Left kidney (tissue), 2 donors: ENCODE results near the gene PPM1E. TPM values are rescaled to one million over a fixed set of nuclear protein-coding genes. Genes with fewer than 3 reads are reported as not detected.
"Not testable (repeated sequence)": the region's sequence is repeated elsewhere in the genome, so short reads cannot be mapped to it uniquely, and the experiment has no call there.

Experiments used
- DNase-seq: peaks from one replicate; pipeline ENCODE4 v3.0.0-alpha.2; 2013
- polyA plus RNA-seq: library from polyadenylated mRNA; unstranded; fragments of 120-200 nt; gene quantifications from one replicate; pipeline ENCODE4 v1.2.1, GENCODE V29; 2013; ENCODE audit not compliant: insufficient read length

PPM1E gene
- polyA plus RNA-seq, 1 donor = 5.2 TPM

DNA sequence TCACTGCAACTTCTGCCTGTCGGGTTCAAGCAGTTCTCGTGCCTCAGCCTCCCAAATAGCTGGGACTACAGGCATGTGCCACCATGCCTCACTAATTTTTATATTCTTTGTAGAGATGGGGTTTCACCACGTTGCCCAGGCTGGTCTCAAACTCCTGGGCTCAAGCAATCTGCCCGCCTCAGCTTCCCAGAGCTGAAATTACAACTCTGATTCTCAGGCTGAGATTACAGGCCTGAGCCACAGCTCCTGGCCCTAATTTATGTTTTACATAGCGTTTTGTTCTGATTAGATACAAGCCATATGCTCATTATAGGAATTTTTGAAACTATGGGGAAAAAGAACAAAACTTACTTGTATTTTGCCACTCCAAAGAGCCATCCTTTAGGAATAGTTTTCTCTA is 22.8 kb downstream of the PPM1E start:
- DNase-seq = not testable (repeated sequence)

DNA sequence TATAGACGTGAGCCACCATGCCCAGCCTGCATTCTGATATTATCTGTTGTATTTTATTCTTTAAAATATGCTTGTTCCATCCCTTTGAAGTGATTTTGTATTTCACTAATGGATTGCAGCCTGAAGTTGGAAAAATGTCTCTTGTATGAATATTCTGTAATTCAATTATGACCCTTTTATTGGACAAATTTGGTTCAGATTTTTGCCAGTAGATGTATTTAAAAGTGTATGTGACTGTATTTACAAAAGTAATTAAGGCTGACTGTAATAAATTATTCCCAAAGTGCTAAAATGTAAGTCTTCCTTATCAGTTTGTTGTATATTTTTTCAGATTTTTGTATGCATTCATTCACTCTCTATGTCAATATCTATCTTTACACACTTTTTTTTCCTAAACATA is 23.8 kb downstream of the PPM1E start:
- DNase-seq = no peak

DNA sequence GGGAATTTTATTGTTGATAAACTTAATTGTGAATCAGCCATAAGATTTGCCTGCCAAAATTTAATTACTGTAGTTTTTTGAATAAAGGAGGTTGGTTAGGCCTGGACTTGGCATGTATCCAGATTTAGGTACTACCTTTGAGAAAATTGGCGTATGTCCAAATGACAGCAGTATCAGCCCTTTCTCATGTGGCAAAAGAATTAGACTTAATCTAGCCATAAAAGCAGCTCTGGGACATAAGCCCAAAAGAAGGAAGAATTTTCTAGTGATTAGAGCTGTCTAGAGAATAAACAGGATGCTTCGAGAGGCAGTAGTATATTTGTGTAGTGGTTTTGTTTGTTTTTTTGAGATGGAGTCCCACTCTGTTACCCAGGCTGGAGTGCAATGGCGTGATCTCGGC is 27.7 kb downstream of the PPM1E start:
- DNase-seq = no peak

DNA sequence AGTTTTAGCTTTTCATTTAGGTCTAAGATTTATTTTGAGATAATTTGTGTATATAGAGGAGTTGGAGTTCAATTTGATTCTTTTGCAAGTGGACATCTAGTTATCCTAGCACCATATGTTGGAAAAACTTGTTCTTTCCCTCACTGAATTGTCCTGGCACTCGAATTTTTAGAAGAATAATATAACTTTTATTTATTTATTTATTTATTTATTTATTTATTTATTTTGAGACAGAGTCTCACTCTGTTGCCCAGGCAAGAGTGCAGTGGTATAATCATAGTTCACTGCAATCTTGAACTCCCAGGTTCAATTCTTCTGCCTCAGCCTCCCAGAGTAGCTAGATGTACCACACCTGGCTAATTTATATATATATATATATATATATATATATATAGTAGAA is 29.4 kb downstream of the PPM1E start:
- no peak for DNase-seq

DNA sequence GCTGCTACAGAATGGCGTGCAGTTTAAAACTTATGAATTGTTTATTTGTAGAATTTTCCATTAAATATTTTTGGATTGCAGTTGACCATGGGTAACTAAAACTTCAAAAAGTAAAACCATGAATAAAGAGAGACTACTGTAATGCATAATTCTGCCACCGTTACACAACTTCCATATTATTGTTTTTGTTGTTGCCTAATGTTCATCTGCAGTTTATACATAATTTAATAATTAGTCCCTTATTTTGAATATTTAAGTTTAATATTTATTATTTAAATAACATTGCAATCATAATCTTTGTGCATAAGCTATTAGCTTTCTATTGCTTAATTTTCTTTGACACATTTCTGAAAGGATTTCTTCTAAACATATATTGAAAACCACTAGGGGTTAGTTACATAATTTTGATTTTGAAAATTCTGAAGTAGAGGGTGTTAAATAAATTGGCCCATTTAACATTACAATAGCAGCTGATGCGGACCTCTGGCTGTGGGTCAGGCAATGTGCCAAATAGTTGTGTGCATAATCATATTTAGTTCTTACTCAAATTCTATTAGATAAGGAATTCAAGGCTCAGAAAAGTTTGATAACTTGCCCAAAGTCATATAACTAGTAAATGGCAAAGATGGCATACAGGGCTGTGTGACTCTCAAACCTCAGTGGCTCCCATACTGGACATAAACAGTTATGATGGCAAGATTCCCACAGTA is 31.1 kb downstream of the PPM1E start:
- DNase-seq = no peak

DNA sequence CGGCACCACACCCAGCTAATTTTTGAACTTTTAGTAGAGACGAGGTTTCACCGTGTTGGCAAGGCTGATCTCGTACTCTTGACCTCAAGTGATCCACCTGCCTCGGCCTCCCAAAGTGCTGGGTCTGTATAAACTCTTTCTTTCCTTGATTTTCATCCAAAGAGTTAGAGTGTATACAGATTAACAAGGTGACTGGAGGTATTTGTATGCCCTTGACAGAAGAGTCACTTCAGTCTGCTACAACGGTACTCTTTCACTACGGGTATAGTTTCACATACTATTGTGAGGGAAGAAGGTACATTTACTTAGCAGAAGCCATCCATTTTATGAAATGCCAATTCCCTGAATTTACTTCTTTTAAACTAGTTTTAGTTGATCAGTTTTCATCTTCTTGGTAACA is 32.5 kb downstream of the PPM1E start:
- no peak for DNase-seq

DNA sequence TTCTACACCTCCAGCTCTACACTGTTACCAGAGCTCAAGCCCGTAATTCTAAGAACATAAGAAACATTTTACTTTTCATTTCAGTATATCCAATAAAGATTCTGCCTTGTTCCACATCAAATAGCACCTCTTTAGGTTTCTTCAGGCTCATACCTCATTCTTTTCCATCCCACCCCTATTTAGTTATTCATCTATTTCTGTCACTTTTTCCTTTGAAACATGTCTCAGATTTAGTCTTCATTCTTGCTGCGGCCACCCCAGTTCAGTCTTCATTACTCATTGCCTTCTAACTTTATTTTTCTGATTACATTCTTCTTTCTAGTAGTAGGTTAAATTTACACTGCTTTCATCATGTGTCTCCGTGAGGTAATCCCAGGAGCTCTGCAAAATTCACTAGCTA is 33.5 kb downstream of the PPM1E start:
- DNase-seq = no peak

DNA sequence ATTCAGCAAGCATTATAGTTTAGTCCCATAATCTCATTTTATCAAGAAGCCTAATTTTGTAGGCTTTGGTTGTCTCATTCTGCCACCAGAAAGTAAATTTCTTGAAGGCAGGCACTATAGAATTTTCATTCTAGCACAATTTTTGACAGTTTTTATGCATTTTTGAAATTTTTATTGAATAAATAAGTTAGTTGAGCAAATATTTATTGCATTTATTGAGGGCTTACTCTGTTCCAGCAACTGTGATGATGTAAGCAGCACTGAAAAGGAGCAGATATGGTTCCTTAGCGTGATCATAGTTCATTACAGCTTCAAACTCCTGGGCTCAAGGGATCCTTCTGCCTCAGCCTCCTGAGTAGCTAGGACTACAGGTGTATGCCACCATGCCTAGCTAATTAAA is 34.2 kb downstream of the PPM1E start:
- DNase-seq = no peak

DNA sequence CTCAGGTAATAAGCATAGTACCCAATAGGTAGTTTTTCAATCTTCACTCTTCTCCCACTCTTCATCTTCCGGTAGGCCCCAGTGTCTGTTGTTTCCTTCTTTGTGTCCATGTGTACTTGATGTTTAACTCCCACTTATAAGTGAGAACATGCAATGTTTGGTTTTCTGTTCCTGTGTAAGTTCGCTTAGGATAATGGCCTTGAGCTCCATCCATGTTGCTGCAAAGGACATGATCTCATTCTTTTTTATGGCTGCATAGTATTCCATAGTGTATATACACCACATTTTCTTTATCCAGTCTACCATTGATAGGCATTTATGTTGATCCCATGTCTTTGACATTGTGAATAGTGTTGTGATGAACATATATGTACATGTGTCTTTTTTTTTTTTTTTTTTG is 38.9 kb downstream of the PPM1E start:
- not testable (repeated sequence) for DNase-seq

DNA sequence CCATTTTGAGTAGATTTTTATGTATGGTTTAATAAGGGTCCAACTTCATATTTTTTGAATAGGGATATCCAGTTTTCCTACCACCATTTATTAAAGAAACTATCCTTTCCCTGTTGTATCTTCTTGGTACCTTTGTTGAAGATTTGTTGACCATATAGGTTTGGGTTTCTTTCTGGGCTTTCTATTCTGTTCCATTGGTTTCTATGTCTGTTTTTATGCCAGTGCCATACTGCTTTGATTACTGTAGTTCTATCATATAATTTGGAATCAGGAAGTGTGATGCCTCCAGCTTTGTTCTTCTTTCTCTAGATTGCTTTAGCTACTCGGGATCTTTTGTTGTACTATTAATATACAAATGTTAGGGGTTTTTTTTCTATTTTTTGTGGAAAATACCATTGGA is 46.5 kb downstream of the PPM1E start:
- DNase-seq = no peak

DNA sequence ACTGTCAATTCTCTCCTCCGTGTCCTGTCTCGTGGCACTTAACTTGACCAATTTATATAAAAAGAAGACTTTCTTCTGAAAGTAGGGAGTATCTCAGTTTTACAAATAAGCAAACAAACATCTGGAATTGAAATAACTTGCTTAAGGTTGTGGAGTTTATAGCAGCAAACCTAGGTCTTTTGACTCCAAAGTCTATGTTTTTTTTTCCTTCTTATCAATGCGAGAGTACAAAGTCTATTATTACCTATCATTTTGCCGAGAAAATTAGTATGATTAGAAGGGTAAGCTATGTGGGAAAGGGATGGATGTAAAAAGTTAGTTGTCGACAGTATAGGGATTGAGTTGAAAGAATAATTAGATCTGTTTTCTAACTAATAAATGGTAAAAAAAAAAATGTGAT is 50.4 kb downstream of the PPM1E start:
- no peak for DNase-seq

DNA sequence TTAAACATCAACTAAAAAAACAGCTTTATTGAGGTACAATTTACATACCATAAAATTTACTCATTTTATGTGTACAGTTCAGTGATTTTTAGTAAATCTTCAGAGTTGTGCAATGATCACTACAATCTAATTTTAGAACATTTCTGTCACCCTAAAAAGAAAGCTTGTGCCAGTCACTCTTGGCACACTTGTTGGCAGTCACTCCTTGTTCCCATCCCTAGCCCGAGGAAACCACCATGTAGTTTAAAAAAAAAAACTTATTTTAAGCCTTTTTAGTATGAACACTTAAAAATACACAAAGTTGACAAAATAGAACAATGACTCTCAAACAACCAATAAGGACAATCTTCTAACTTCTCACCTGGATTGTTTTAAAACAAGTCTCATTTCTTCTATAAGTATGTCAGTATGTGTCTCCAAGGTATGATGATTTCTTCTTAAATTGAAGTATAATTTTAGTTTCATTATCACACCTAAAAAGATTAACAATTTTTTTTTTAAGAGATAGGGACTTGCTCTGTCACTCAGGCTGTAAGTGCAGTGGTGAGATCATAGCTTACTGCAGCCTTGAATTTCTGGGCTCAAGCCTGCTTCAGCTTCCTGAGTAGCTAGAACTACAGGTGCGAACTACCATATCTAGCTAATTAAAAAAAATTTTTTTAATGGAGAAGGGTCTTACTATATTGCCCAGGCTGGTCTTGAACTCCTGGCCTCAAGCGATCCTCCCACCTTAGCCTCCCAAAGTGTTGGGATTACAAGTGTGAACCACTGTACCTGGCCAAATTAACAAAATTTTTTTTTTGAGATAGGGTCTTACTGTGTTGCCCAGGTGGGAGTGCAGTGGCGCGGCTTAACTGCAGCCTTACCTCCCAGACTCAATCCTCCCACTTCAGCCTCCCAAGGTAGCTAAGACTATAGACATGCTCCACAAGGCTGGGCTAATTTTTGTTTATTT is 53.2 kb downstream of the PPM1E start:
- DNase-seq = no peak

DNA sequence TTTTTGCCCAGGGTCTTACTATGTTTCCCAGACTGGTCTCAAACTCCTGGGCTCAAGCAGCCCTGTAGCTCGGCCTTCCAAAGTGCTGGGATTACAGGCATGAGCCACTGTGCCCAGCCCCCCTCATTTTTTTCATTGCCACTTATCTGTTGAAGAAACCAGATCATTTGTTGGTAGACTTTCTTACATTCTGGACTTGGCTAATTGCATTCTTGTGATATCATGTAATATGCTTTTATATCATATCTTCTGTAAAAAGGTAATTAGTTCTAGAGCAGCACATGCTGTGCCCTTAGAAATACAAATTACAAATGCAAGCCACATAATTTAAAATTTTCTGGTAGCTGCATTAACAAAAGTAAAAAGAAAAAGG is 53.9 kb downstream of the PPM1E start:
- DNase-seq = no peak

DNA sequence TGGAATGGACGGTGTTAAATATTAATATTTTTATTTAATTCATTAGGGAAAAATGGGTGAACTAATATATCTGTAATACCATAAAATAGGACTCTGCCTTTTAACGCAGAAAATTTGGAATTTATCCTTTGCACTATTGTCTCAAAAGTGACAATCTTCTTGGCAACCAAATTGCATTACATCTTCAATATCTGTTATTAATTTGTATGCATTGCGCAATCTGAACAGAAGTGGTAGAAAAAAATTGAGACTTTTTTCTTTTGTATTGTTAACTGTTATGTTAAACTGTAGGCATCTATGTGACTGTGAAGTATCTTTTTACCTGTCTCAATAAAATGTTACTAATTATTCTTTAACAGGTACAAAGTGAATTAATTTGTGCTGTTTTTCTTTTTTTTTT is 55.6 kb downstream of the PPM1E start:
- DNase-seq = no peak

DNA sequence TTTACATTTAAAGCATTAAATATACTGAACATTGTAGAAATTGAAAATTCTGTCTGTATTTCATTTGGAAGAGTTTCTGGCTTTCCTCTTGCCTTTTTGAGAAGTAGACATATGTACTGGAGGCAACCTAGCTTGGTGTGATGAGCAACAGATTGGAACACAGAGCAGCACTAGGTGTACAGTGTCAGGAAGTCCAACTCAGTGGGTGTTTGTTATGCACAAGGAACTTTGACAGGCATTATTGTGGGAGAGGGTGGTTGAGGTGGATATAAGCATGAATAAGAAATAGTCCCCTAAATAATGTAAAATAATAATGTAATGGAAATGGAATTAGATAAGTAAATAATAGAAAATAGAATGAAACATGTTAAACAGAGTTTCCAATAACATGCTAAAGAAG is 58.1 kb downstream of the PPM1E start:
- DNase-seq = no peak

DNA sequence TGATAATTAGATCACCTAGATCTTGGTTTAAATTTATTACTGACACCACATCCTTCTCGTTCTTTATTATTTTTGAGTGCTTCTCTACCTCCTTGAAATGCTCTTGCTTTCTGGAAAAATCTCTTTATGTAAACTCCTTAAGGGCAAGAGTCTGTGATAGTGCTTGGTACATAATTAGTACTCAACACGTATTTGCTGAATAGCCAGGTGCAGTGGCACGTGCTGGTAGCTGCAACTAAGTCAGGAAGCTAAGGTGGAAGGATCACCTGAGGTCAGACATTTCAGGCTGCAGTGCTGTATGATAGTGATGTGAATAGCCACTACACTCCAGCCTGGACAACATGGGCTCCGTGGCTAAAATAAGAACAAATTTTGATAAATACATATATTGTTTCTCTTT is 63.0 kb downstream of the PPM1E start:
- no peak for DNase-seq

DNA sequence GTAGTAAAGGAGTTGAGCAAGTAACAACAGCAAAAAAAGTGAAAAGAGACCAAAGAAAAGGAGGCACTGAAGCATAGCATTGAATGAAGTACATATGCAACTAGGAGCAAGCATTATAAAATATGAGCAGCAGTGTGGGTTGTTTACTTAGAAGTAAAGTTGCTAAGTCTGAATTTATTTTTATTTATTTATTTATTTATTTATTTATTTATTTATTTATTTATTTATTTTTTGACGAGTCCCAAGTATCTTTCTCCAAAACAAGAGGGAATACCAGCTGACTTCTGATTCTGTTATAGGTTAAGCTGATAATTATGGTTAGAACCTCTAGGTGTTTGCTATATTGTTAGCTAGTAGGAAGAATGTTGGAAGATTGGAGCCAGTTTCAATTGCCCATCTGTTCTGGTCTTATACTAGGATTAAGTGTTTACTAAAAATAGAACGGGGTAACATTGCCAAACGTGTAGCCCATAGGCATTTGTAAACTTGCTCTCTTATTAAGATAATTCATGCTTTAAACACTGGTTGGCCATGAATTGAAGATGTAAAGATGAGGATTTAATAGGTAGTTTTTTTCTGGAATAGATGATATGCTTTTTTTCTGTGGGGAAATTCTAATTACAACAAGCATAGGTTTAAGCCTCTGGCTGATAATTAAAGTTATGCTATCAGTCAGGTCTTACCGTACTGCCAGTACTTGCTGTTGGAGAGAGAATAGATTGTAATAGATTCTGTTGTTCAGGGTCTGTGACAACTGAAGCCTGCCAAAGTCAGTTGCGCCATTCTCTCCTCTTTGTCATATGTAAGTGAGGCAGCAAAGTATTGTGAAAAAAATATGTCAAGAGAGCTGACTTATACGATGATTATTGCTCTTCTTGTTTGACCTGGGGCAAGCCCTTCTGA is 66.7 kb downstream of the PPM1E start:
- no peak for DNase-seq

DNA sequence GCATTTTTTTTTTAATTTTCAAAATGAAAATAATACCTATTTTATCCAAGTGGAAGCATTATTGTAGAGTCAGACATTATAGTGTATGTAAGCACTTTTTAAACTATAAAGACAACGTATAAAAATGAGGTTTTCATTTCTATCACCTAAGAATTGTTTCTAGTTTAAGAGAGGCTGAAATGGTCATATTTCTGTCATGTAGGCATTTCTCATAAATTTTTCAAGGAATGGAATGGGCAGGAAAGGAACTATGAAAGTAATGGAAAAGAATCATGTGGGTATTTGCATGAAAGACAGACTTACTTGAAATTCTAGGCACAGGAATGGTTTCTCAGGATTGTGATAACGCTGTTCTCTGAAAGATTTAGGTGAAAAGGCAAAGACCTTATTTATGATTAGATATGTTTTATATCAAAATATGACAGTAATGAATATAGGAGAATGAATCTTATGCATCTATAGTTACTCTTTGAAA is 67.4 kb downstream of the PPM1E start:
- DNase-seq = no peak

DNA sequence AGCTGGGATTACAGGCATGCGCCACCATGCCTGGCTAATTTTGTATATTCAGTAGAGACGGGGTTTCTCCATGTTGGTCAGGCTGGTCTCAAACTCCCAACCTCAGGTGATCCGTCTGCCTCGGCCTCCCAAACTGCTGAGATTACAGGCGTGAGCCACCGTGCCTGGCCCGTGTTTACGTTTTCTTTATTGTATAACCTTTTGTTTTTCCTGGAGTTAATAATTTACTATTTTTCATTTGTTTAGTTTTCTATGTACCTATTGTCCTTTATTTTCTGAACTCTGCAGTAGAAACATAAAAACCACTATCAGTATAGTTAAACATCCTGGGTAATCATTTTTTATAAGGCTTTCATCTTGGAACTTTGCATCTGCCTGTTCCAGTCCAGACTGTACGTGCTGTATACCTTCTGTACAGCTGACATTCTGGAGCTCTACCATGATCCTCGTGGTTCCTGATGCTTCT is 73.6 kb downstream of the PPM1E start:
- DNase-seq = no peak

DNA sequence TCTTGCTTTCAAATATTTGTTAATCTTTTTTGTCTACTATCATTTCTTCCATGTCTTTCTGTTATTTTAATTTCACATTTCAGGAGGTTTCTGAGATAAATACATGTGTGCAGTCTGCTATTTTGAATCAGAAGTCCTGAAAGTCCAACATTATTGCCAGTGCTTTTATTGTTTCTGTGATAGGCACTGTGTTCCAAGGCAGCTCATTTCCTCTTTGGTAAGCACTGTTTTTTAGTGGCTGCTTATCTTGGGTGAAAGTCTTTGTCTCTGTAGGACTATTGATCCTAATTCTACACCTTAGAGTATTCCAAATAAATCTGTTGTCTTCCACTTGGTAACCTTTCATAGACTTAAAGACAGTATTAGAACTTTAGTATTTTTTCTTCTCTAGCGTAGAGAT is 76.1 kb downstream of the PPM1E start:
- no peak for DNase-seq

DNA sequence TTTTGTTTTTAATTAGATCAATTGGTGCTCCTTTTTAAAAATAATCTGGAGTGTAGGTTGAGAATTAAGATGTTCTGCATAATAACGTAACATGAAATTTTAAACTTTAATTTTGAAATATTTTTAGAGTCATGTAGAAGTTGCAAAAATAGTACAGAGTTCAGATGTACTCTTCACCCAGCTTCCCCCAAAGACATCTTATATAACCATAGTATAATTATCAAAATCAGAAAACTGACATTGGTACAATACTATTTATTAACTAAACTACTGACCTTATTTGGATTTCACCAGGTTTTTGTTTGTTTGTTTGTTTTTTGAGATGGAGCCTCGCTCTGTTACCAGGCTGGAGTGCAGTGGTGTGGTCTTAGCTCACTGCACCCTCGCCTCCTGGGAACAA is 76.9 kb downstream of the PPM1E start:
- DNase-seq = no peak

DNA sequence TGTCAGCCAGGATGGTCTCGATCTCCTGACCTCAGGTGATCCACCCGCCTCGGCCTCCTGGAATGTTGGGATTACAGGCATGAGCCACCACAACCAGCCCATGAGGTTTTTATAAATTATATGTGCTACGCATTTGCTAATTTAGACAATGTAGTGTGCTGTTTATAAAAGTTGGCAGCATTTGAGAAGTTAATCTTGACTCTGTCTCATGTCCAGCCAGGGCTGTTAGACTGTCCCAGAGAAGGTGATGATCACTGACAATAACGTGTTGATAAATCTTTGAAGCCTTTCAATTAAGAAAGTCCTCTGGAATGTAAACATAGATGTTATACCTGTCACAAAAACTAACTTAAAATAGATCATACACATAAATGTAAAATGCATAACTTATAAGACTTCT is 82.0 kb downstream of the PPM1E start:
- no peak for DNase-seq
